A673 (cell line): Measurements from ENCODE around the gene SLC38A3. TPM values are rescaled to one million over a fixed set of nuclear protein-coding genes. Genes with fewer than 3 reads are reported as not detected.

Experiments
- BruUV-seq: library from RNA; stranded (reverse); fragments of 400-500 nt; replicated peaks from 2 replicates; lab custom pipeline; 2021; lab: Mats Ljungman, UMichigan
- CTCF ChIA-PET: fragments of 300-600 bp; sonication (Branson Sonifier 250); formaldehyde crosslinking; loops from one replicate; lab custom pipeline; 2022; ENCODE audit warnings: antibody characterized with exemption; lab: Charles Lee
- POLR2A ChIA-PET: fragments of 300-600 bp; sonication (Branson Sonifier 250); formaldehyde crosslinking; loops from one replicate; lab custom pipeline; 2022; ENCODE audit warnings: antibody characterized with exemption; ENCODE audit not compliant: low non-redundant PET; lab: Charles Lee
- DNase-seq: peaks from one replicate; pipeline ENCODE4 v3.0.0-alpha.2; 2015; ENCODE audit warnings: low spot score
- H3K27ac ChIP-seq: fragments of 200-600 bp; sonication (generic); 2 replicates; pipeline ENCODE4 v1.5.1; 2016; ENCODE audit warnings: mixed run types, low read depth, mild to moderate bottlenecking, mixed read lengths, antibody characterized with exemption, low read length; ENCODE audit not compliant: poor library complexity, severe bottlenecking
- H3K27me3 ChIP-seq: fragments of 200-600 bp; sonication (generic); replicated peaks from 2 replicates; pipeline ENCODE4 v1.6.1; 2017; ENCODE audit warnings: mixed run types, low read depth, mild to moderate bottlenecking, mixed read lengths, antibody characterized with exemption, low read length; ENCODE audit not compliant: insufficient read depth, poor library complexity
- H3K36me3 ChIP-seq: fragments of 200-600 bp; sonication (generic); 2 replicates; pipeline ENCODE4 v1.6.1; 2016; ENCODE audit warnings: mixed run types, mild to moderate bottlenecking, mixed read lengths, antibody characterized with exemption, low read length; ENCODE audit not compliant: insufficient read depth, poor library complexity, severe bottlenecking
- H3K4me1 ChIP-seq: fragments of 200-600 bp; sonication (generic); 2 replicates; pipeline ENCODE4 v1.6.1; 2017; ENCODE audit warnings: mixed run types, mild to moderate bottlenecking, mixed read lengths, antibody characterized with exemption, low read length; ENCODE audit not compliant: insufficient read depth, poor library complexity, severe bottlenecking
- H3K4me3 ChIP-seq: fragments of 200-600 bp; sonication (generic); 2 replicates; pipeline ENCODE4 v1.5.1; 2016; ENCODE audit warnings: low read depth, mixed run types, mild to moderate bottlenecking, mixed read lengths, low read length; ENCODE audit not compliant: poor library complexity, severe bottlenecking
- H3K9me3 ChIP-seq: fragments of 200-600 bp; sonication (generic); 2 replicates; pipeline ENCODE4 v1.6.1; 2016; ENCODE audit warnings: mixed run types, low read depth, mild to moderate bottlenecking, mixed read lengths, antibody characterized with exemption, low read length; ENCODE audit not compliant: poor library complexity, severe bottlenecking
- EZH2 ChIP-seq: fragments of 200-600 bp; sonication (generic); IDR thresholded peaks from 2 replicates; pipeline ENCODE4 v1.6.1; 2017; ENCODE audit warnings: borderline replicate concordance, low read depth, mild to moderate bottlenecking, mixed read lengths, antibody characterized with exemption, low read length; ENCODE audit not compliant: poor library complexity, severe bottlenecking
- intact Hi-C: fragments of 100-400 bp; cut with micrococcal nuclease; formaldehyde crosslinking; loops from one replicate; pipeline ENCODE4 v1.10.0; 2022; ENCODE audit not compliant: unreplicated experiment
- total RNA-seq: library from RNA; stranded (reverse); gene quantifications from 2 replicates; pipeline ENCODE4 v1.2.3, GENCODE V29; 2021
- TF ChIP-seq, protein P1 (sequence below): fragments of 300-800, 200-600 bp; sonication (generic); conservative IDR thresholded peaks from 2 replicates; pipeline ENCODE4 v1.5.1; 2017; ENCODE audit warnings: low read depth, mild to moderate bottlenecking, antibody characterized with exemption, low read length, moderate library complexity, mixed read lengths

SLC38A3 gene
- total RNA-seq, 1 experiment from 2014 or later = not detected

DNA sequence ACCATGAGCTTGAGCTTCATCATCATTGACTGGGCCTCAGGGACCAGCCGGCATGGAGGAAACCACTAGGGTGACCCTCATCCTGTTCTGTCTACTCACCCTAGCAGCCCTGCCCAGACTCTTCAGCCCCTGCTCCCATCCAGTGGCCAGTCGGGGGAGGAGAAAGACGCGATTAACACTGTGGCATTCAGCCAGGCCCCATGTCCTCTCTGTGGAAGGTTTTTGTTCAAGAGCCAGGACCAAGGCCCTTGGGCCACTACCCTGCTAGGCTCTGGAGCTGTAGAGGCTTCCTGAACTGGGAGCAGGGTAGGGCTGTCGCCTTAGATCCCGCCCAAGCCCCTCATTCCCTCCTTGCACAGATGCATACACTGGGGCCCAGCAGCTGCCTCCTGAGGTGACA is 15.0 kb downstream of the SLC38A3 start:
- ChIA-PET CTCF (no interaction called here), POLR2A (no interaction called here)
- Histone ChIP-seq H3K27ac (no peak overlapping the region), H3K4me1 (no peaks in the 10 kb centered on the region), H3K27me3 (no peaks in the 10 kb centered on the region), H3K4me3 (no peak overlapping the region), H3K9me3 (no peaks in the 10 kb centered on the region), H3K36me3 (no peaks in the 10 kb centered on the region)
- TF ChIP-seq, protein P1, sequence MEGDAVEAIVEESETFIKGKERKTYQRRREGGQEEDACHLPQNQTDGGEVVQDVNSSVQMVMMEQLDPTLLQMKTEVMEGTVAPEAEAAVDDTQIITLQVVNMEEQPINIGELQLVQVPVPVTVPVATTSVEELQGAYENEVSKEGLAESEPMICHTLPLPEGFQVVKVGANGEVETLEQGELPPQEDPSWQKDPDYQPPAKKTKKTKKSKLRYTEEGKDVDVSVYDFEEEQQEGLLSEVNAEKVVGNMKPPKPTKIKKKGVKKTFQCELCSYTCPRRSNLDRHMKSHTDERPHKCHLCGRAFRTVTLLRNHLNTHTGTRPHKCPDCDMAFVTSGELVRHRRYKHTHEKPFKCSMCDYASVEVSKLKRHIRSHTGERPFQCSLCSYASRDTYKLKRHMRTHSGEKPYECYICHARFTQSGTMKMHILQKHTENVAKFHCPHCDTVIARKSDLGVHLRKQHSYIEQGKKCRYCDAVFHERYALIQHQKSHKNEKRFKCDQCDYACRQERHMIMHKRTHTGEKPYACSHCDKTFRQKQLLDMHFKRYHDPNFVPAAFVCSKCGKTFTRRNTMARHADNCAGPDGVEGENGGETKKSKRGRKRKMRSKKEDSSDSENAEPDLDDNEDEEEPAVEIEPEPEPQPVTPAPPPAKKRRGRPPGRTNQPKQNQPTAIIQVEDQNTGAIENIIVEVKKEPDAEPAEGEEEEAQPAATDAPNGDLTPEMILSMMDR = no peak
- no peak for TF ChIP-seq EZH2
- intact Hi-C loops = no loop called here
- BruUV-seq = no TSS peak
- DNase-seq = no peak

GRCh38 chr3:50221051-50221410 is 16.0 kb downstream of the SLC38A3 start:
- H3K27ac ChIP-seq = no peak overlapping the region
- TF ChIP-seq, protein P1 = no peak
- TF ChIP-seq EZH2 = no peak
- DNase-seq = no peak
- ChIA-PET CTCF (no interaction called here), POLR2A (no interaction called here)
- no peak overlapping the region for H3K4me3 ChIP-seq
- intact Hi-C loops = no loop called here
- no peaks in the 10 kb centered on the region for H3K36me3 ChIP-seq
- no TSS peak for BruUV-seq
- no peaks in the 10 kb centered on the region for H3K27me3 ChIP-seq
- no peaks in the 10 kb centered on the region for H3K9me3 ChIP-seq
- H3K4me1 ChIP-seq = no peaks in the 10 kb centered on the region

DNA sequence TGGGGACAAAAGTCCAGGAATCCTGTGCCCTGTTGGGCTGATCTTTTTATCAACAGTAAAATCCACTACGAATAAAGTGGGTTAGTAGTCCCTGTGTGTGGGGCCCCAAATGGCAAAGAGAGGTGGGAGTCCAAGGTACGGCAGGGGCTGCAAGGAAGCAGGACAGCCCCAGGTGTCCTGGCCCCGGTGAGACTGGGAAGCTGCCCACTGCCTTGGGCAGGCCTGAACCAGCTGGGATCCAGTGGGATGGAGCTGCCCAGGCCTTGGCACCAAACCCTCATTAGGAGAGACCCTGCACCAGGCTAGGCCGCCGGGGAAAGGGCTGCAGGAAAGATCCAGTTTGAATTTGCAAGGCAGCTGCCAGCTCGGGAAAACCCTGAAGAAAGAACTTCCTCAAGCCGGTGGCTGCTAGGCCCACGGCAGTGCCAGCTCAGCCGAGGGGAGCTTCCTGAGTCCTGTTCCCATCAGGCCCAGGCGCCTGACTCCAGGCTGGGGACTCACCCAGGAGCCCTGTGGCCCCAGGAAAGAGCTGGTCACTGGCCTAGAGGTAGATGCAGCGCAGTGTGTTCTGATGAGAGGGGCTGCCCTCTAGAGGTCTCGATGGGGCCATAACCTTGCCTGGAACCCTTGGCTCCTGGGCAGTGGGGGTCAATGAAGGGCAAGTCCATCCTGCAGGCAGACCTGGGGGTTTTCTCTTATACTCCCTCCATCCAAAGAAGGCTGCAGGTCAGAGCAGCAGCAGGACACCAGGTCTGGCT is 16.5 kb downstream of the SLC38A3 start:
- Histone ChIP-seq H3K36me3 (no peaks in the 10 kb centered on the region), H3K27me3 (no peaks in the 10 kb centered on the region), H3K4me1 (no peaks in the 10 kb centered on the region), H3K27ac (no peak overlapping the region), H3K4me3 (no peak overlapping the region), H3K9me3 (no peaks in the 10 kb centered on the region)
- ChIA-PET POLR2A (no interaction called here), CTCF (no interaction called here)
- TF ChIP-seq, protein P1 = no peak
- no peak for TF ChIP-seq EZH2
- intact Hi-C loops = no loop called here
- DNase-seq = no peak
- no TSS peak for BruUV-seq
